Activated CD4-positive, alpha-beta T cell treated with anti-CD3 and anti-CD28 coated beads, Interleukin-2, amount 10 ng/mL, durations not matched to agents 24 days and 14 days (primary cell): Measurements from ENCODE around the gene ARCN1. TPM values are rescaled to one million over a fixed set of nuclear protein-coding genes. Genes with fewer than 3 reads are reported as not detected.

ENCODE experiments used
- DNase-seq: peaks from one replicate; pipeline ENCODE4 v3.0.0; 2022
- H3K27ac Mint-ChIP-seq: one replicate; pipeline ENCODE4 v1.8.0; 2022; ENCODE audit warnings: mild to moderate bottlenecking, mixed read lengths
- H3K27me3 Mint-ChIP-seq: one replicate; pipeline ENCODE4 v1.8.0; 2022; ENCODE audit warnings: mixed read lengths
- H3K36me3 Mint-ChIP-seq: one replicate; pipeline ENCODE4 v1.8.0; 2022; ENCODE audit warnings: low read depth, mild to moderate bottlenecking, mixed read lengths
- H3K4me1 Mint-ChIP-seq: one replicate; pipeline ENCODE4 v1.8.0; 2021; ENCODE audit warnings: mixed read lengths
- H3K4me3 Mint-ChIP-seq: one replicate; pipeline ENCODE4 v1.8.0; 2022; ENCODE audit warnings: mild to moderate bottlenecking, moderate library complexity, mixed read lengths
- H3K9me3 Mint-ChIP-seq: one replicate; pipeline ENCODE4 v1.8.0; 2021; ENCODE audit warnings: mixed read lengths
- intact Hi-C: fragments of 100-400 bp; cut with micrococcal nuclease; formaldehyde crosslinking; loops from one replicate; pipeline ENCODE4 v1.15.1; 2023
- total RNA-seq: library from RNA; stranded (reverse); gene quantifications from 2 replicates; pipeline ENCODE4 v1.2.3, GENCODE V29; 2022

Gene ARCN1
- total RNA-seq, 1 donor from 2014 or later: 147 TPM

- intact Hi-C loops: no loop called here
- H3K4me3 Mint-ChIP-seq: no peak overlapping the region
- no peak overlapping the region for H3K27ac Mint-ChIP-seq
- peaks cover 24% of the 10 kb centered on the region for H3K4me1 Mint-ChIP-seq
- no peak for DNase-seq
- H3K27me3 Mint-ChIP-seq: no peaks in the 10 kb centered on the region
- no peaks in the 10 kb centered on the region for H3K36me3 Mint-ChIP-seq
- no peaks in the 10 kb centered on the region for H3K9me3 Mint-ChIP-seq
These were observed 39.1 kb upstream of the ARCN1 start for GRCh38 chr11:118532852-118533768.

- intact Hi-C loops: no loop called here
- Mint-ChIP-seq H3K9me3 (no peaks in the 10 kb centered on the region), H3K27me3 (no peaks in the 10 kb centered on the region), H3K4me3 (no peak overlapping the region), H3K4me1 (peaks cover 21% of the 10 kb centered on the region), H3K27ac (no peak overlapping the region), H3K36me3 (no peaks in the 10 kb centered on the region)
- DNase-seq: no peak
These were observed 38.2 kb upstream of the ARCN1 start for GRCh38 chr11:118533769-118534729.

GRCh38 chr11:118535261-118535660 is 36.9 kb upstream of the ARCN1 start:
- Mint-ChIP-seq H3K4me1 (peaks cover 9% of the 10 kb centered on the region), H3K27ac (no peak overlapping the region), H3K9me3 (no peaks in the 10 kb centered on the region), H3K36me3 (no peaks in the 10 kb centered on the region), H3K27me3 (no peaks in the 10 kb centered on the region), H3K4me3 (no peak overlapping the region)
- no peak for DNase-seq
- intact Hi-C loops: no loop called here

- H3K27me3 Mint-ChIP-seq: no peaks in the 10 kb centered on the region
- DNase-seq: no peak
These were observed 35.5 kb upstream of the ARCN1 start for GRCh38 chr11:118536726-118537125.

GRCh38 chr11:118537409-118537980 is 34.7 kb upstream of the ARCN1 start:
- H3K9me3 Mint-ChIP-seq: no peaks in the 10 kb centered on the region
- H3K4me3 Mint-ChIP-seq: no peak overlapping the region
- intact Hi-C loops: no loop called here
- H3K27ac Mint-ChIP-seq: no peak overlapping the region
- DNase-seq: no peak
- no peaks in the 10 kb centered on the region for H3K36me3 Mint-ChIP-seq
- H3K27me3 Mint-ChIP-seq: no peaks in the 10 kb centered on the region
- no peaks in the 10 kb centered on the region for H3K4me1 Mint-ChIP-seq

More at GRCh38 chr11:118536726-118537125, 35.5 kb upstream of the ARCN1 start:
- Mint-ChIP-seq H3K27ac (no peak overlapping the region), H3K4me1 (peaks cover 3% of the 10 kb centered on the region), H3K36me3 (no peaks in the 10 kb centered on the region), H3K9me3 (no peaks in the 10 kb centered on the region), H3K4me3 (no peak overlapping the region)
- intact Hi-C loops: no loop called here

- no peak overlapping the region for H3K27ac Mint-ChIP-seq
- no peak for DNase-seq
- H3K9me3 Mint-ChIP-seq: no peaks in the 10 kb centered on the region
- no peaks in the 10 kb centered on the region for H3K4me1 Mint-ChIP-seq
- no peak overlapping the region for H3K4me3 Mint-ChIP-seq
- intact Hi-C loops: no loop called here
- no peaks in the 10 kb centered on the region for H3K27me3 Mint-ChIP-seq
- peaks cover 2% of the 10 kb centered on the region for H3K36me3 Mint-ChIP-seq
These were observed 28.1 kb upstream of the ARCN1 start for GRCh38 chr11:118544010-118544646.

GRCh38 chr11:118544647-118545010 is 27.6 kb upstream of the ARCN1 start:
- no peaks in the 10 kb centered on the region for H3K9me3 Mint-ChIP-seq
- DNase-seq: no peak
- H3K4me3 Mint-ChIP-seq: no peak overlapping the region
- H3K27me3 Mint-ChIP-seq: no peaks in the 10 kb centered on the region
- no peak overlapping the region for H3K27ac Mint-ChIP-seq
- no peaks in the 10 kb centered on the region for H3K4me1 Mint-ChIP-seq
- peaks cover 2% of the 10 kb centered on the region for H3K36me3 Mint-ChIP-seq
- intact Hi-C loops: no loop called here

GRCh38 chr11:118545533-118545932 is 26.7 kb upstream of the ARCN1 start:
- intact Hi-C loops: no loop called here
- H3K27me3 Mint-ChIP-seq: no peaks in the 10 kb centered on the region
- peaks cover 4% of the 10 kb centered on the region for H3K36me3 Mint-ChIP-seq
- H3K4me1 Mint-ChIP-seq: no peaks in the 10 kb centered on the region
- no peak overlapping the region for H3K4me3 Mint-ChIP-seq
- no peak overlapping the region for H3K27ac Mint-ChIP-seq
- no peaks in the 10 kb centered on the region for H3K9me3 Mint-ChIP-seq
- DNase-seq: no peak

GRCh38 chr11:118547132-118547531 is 25.1 kb upstream of the ARCN1 start:
- H3K4me1 Mint-ChIP-seq: no peaks in the 10 kb centered on the region
- DNase-seq: no peak

GRCh38 chr11:118552341-118552740 is 19.9 kb upstream of the ARCN1 start:
- intact Hi-C loops: no loop called here
- H3K9me3 Mint-ChIP-seq: no peaks in the 10 kb centered on the region
- peaks cover 32% of the 10 kb centered on the region for H3K36me3 Mint-ChIP-seq
- H3K27ac Mint-ChIP-seq: no peak overlapping the region
- no peaks in the 10 kb centered on the region for H3K4me1 Mint-ChIP-seq
- no peaks in the 10 kb centered on the region for H3K27me3 Mint-ChIP-seq
- DNase-seq: no peak
- no peak overlapping the region for H3K4me3 Mint-ChIP-seq

More at GRCh38 chr11:118547132-118547531, 25.1 kb upstream of the ARCN1 start:
- H3K27ac Mint-ChIP-seq: no peak overlapping the region
- H3K27me3 Mint-ChIP-seq: no peaks in the 10 kb centered on the region
- H3K9me3 Mint-ChIP-seq: no peaks in the 10 kb centered on the region
- intact Hi-C loops: no loop called here
- peaks cover 12% of the 10 kb centered on the region for H3K36me3 Mint-ChIP-seq
- H3K4me3 Mint-ChIP-seq: no peak overlapping the region

- intact Hi-C loops: no loop called here
- peaks cover 17% of the 10 kb centered on the region for H3K36me3 Mint-ChIP-seq
- H3K27ac Mint-ChIP-seq: no peak overlapping the region
- H3K4me3 Mint-ChIP-seq: no peak overlapping the region
- no peak for DNase-seq
- peaks cover 12% of the 10 kb centered on the region for H3K4me1 Mint-ChIP-seq
- no peaks in the 10 kb centered on the region for H3K9me3 Mint-ChIP-seq
- no peaks in the 10 kb centered on the region for H3K27me3 Mint-ChIP-seq
These were observed 11.4 kb upstream of the ARCN1 start for GRCh38 chr11:118560806-118561205.

GRCh38 chr11:118565051-118565450 is 7.2 kb upstream of the ARCN1 start:
- no peaks in the 10 kb centered on the region for H3K9me3 Mint-ChIP-seq
- no peaks in the 10 kb centered on the region for H3K36me3 Mint-ChIP-seq
- peaks cover 13% of the 10 kb centered on the region for H3K4me1 Mint-ChIP-seq
- H3K27me3 Mint-ChIP-seq: no peaks in the 10 kb centered on the region
- no peak overlapping the region for H3K27ac Mint-ChIP-seq
- H3K4me3 Mint-ChIP-seq: peak overlapping the region; percentile 57
- intact Hi-C loops: no loop called here
- no peak for DNase-seq

GRCh38 chr11:118569670-118570069 is 2.5 kb upstream of the ARCN1 start:
- Mint-ChIP-seq H3K36me3 (peaks cover 6% of the 10 kb centered on the region), H3K9me3 (no peaks in the 10 kb centered on the region), H3K4me1 (peaks cover 22% of the 10 kb centered on the region), H3K27ac (no peak overlapping the region), H3K27me3 (no peaks in the 10 kb centered on the region), H3K4me3 (no peak overlapping the region)
- intact Hi-C loops: loop anchor here (5.0 kb wide), 3 partner anchors 132 to 262 kb away; partner anchors contain the start of gene KMT2A
- no peak for DNase-seq
